Measurements from ENCODE around the gene ZNF324B. TPM values are rescaled to one million over a fixed set of nuclear protein-coding genes. Genes with fewer than 3 reads are reported as not detected.
A peak's percentile ranks its signal among the peaks of the same experiment; 100 is the strongest.

The ZNF324B gene
- total and polyA plus RNA-seq, 2 of the 8 experiments (the other 6 are each of a cell fraction or from before 2014, with no cell fraction given): 2.9 to 6.0 TPM

- TF ChIP-seq SP2 (IDR thresholded peaks at IDR 0.05; ENCODE audit: low read length): no peak
- peak; percentile 47 for TF ChIP-seq SAP30 (IDR thresholded peaks at IDR 0.05; ENCODE audit: insufficient read depth, insufficient replicate concordance, low read length)
Measured at GRCh38 chr19:58474997-58475713, 23.7 kb downstream of the ZNF324B start (continued).

Measured in H1 (cell line).